Esophagus squamous epithelium (tissue), 5 donors: ENCODE data around the gene GSAP. TPM values are rescaled to one million over a fixed set of nuclear protein-coding genes. Genes with fewer than 3 reads are reported as not detected.

Experiments used
- DNase-seq: peaks from one replicate; lab custom pipeline; 2025; lab: John Stamatoyannopoulos, UW
- H3K27ac ChIP-seq, 4 donors: fragments of 200-600 bp; sonication (generic); one replicate each; pipeline ENCODE4 v1.5.1; 2016 to 2019; ENCODE audit warnings: mild to moderate bottlenecking in 1 of 4
- H3K27me3 ChIP-seq, 4 donors: fragments of 200-600 bp; sonication (generic); 1 replicate in 3 of 4; 2 replicates in 1 of 4; pipeline versions ENCODE4 v1.5.1 to v1.6.0; 2017 to 2021; ENCODE audit warnings: antibody characterized with exemption in 1 of 4
- H3K36me3 ChIP-seq, 3 donors: fragments of 200-600 bp; sonication (generic); one replicate each; pipeline ENCODE4 v1.5.1; 2016 to 2019
- H3K4me1 ChIP-seq, 3 donors: fragments of 200-600 bp; sonication (generic); one replicate each; pipeline ENCODE4 v1.5.1; 2017 to 2019
- H3K4me3 ChIP-seq, 4 donors: fragments of 200-600 bp; sonication (generic); 1 replicate in 3 of 4; 2 replicates in 1 of 4; pipeline ENCODE4 v1.5.1; 2016 to 2019; ENCODE audit warnings: mild to moderate bottlenecking in 2 of 4, moderate library complexity in 1 of 4
- H3K9me3 ChIP-seq, 3 donors: fragments of 200-600 bp; sonication (generic); one replicate each; pipeline ENCODE4 v1.5.1; 2016 to 2019
- CTCF ChIP-seq, 6 experiments: fragments of 450-650 bp in 4 of 6; fragments of 200-600 bp in 2 of 6; sonication (generic) in 2 of 6; IDR thresholded peaks; one replicate each; pipeline ENCODE4 v1.5.1; 2016 to 2019; ENCODE audit warnings: antibody characterized with exemption in 6 of 6, mild to moderate bottlenecking in 4 of 6, moderate library complexity in 4 of 6
- POLR2A ChIP-seq, 4 donors: fragments of 450-650 bp; IDR thresholded peaks; one replicate each; pipeline ENCODE4 v1.6.1; 2017; ENCODE audit warnings: antibody characterized with exemption in 4 of 4, mild to moderate bottlenecking in 4 of 4, moderate library complexity in 3 of 4
- WGBS, 2 donors: methylation state at CpG; one replicate each; pipeline ENCODE4 v1.1.5; 2018; 5-methylcytosine and 5-hydroxymethylcytosine counted together
- intact Hi-C: fragments of 100-400 bp; cut with DNase I; formaldehyde crosslinking; loops from one replicate; pipeline ENCODE4 v1.15.0; 2022
- total RNA-seq, 4 donors: library from RNA; depleted of rRNA; stranded (reverse); fragments of >200 nt; gene quantifications; one replicate each; pipeline ENCODE4 v1.1.0, GENCODE V29; 2016
- donor health status: DM: yes; HTN: yes; CAD: no.

GSAP gene
- total RNA-seq, 4 donors from 2014 or later: 5.7 to 22.5 (median 10.8) TPM

GRCh38 chr7:77450054-77450453 lies 33.9 kb upstream of the GSAP start:
- no peaks in the 10 kb centered on the region for H3K36me3 ChIP-seq
- intact Hi-C loops: no loop called here
- H3K4me3 ChIP-seq: no peak overlapping the region
- H3K27me3 ChIP-seq: no peaks in the 10 kb centered on the region
- H3K4me1 ChIP-seq: peaks cover 0 to 24% (median 3%) of the 10 kb centered on the region in 3 donors
- 85 to 92% methylated on average over 1 of the region's 1 CpG for whole genome bisulfite sequencing, 2 donors
- H3K9me3 ChIP-seq: no peaks in the 10 kb centered on the region
- no peak overlapping the region for H3K27ac ChIP-seq
- TF ChIP-seq POLR2A (IDR thresholded peaks at IDR 0.05) (no peak), CTCF (IDR thresholded peaks at IDR 0.05) (no peak)
- no peak for DNase-seq

GRCh38 chr7:77447616-77448015 lies 31.5 kb upstream of the GSAP start:
- Histone ChIP-seq H3K4me1 (peaks cover 0 to 1% (median 0%) of the 10 kb centered on the region in 3 donors), H3K9me3 (no peaks in the 10 kb centered on the region), H3K36me3 (no peaks in the 10 kb centered on the region), H3K27ac (no peak overlapping the region), H3K4me3 (no peak overlapping the region), H3K27me3 (no peaks in the 10 kb centered on the region)
- intact Hi-C loops: no loop called here
- no peak for TF ChIP-seq CTCF (IDR thresholded peaks at IDR 0.05)
- TF ChIP-seq POLR2A (IDR thresholded peaks at IDR 0.05): no peak
- WGBS, 2 donors: 83 to 88% methylated on average over 1 of the region's 1 CpG
- no peak for DNase-seq

GRCh38 chr7:77444123-77444522 lies 28.0 kb upstream of the GSAP start:
- Histone ChIP-seq H3K4me1 (peaks cover 0 to 6% (median 0%) of the 10 kb centered on the region in 3 donors), H3K9me3 (no peaks in the 10 kb centered on the region), H3K27me3 (no peaks in the 10 kb centered on the region), H3K27ac (no peak overlapping the region), H3K36me3 (no peaks in the 10 kb centered on the region), H3K4me3 (no peak overlapping the region)
- intact Hi-C loops: no loop called here
- WGBS, 2 donors: 46 to 80% methylated on average over 1 of the region's 1 CpG
- DNase-seq: no peak
- TF ChIP-seq POLR2A (IDR thresholded peaks at IDR 0.05) (no peak), CTCF (IDR thresholded peaks at IDR 0.05) (no peak)

- DNase-seq: no peak
- TF ChIP-seq POLR2A (IDR thresholded peaks at IDR 0.05) (no peak), CTCF (IDR thresholded peaks at IDR 0.05) (no peak)
- Histone ChIP-seq H3K9me3 (no peaks in the 10 kb centered on the region), H3K27ac (no peak overlapping the region), H3K36me3 (no peaks in the 10 kb centered on the region), H3K27me3 (no peaks in the 10 kb centered on the region), H3K4me3 (no peak overlapping the region), H3K4me1 (peaks cover 0 to 6% (median 0%) of the 10 kb centered on the region in 3 donors)
- intact Hi-C loops: no loop called here
- 74 to 90% methylated on average over 2 of the region's 2 CpGs for WGBS, 2 donors
Observed at GRCh38 chr7:77443042-77443441, 26.9 kb upstream of the GSAP start.

GRCh38 chr7:77442636-77443035 lies 26.5 kb upstream of the GSAP start:
- H3K4me3 ChIP-seq: no peak overlapping the region
- WGBS, 2 donors: 44 to 56% methylated on average over 2 of the region's 2 CpGs
- H3K9me3 ChIP-seq: no peaks in the 10 kb centered on the region
- TF ChIP-seq POLR2A (IDR thresholded peaks at IDR 0.05) (no peak), CTCF (IDR thresholded peaks at IDR 0.05) (no peak)
- H3K27ac ChIP-seq: no peak overlapping the region
- peaks cover 0 to 6% (median 0%) of the 10 kb centered on the region in 3 donors for H3K4me1 ChIP-seq
- DNase-seq: no peak
- H3K36me3 ChIP-seq: no peaks in the 10 kb centered on the region
- intact Hi-C loops: no loop called here
- H3K27me3 ChIP-seq: no peaks in the 10 kb centered on the region
